ENCODE results near the gene ADRA2A.

GRCh38 chr10:111030042-111030750 is 46.6 kb upstream of the ADRA2A start:
- no peak for TF ChIP-seq EZH2 (IDR thresholded peaks at IDR 0.05)
- no peak for TF ChIP-seq POLR2AphosphoS5 (IDR thresholded peaks at IDR 0.05; ENCODE audit: borderline replicate concordance, low read depth, low read length)
